Naive thymus-derived CD8-positive, alpha-beta T cell (primary cell): ENCODE measurements around the gene MFN2. TPM values are rescaled to one million over a fixed set of nuclear protein-coding genes. Genes with fewer than 3 reads are reported as not detected.
"Not testable (repeated sequence)": the region's sequence is repeated elsewhere in the genome, so short reads cannot be mapped to it uniquely, and the experiment has no call there.

Source experiments
- ATAC-seq, 2 donors: fragments of 150-1000 bp; cut with Tn5 transposase in 1 of 2; sonication (Bioruptor Pico), chemical (Tn5 transposase) in 1 of 2; 1 replicate in 1 of 2; 2 replicates in 1 of 2; pipeline ENCODE4 v1.10.0; 2021; ENCODE audit warnings: mild to moderate bottlenecking in 2 of 2, moderate library complexity in 2 of 2
- POLR2A ChIA-PET: fragments of 350-600 bp; sonication (Branson Sonifier 250); formaldehyde crosslinking; loops from one replicate; lab custom pipeline; 2021; ENCODE audit warnings: antibody characterized with exemption; lab: Charles Lee
- DNase-seq, 10 donors: peaks; one replicate each; pipeline versions ENCODE4 v3.0.0 to v3.0.0-alpha.2; 2020 to 2022
- H3K27ac Mint-ChIP-seq, 10 donors: one replicate each; pipeline ENCODE4 v1.8.0; 2020 to 2022; ENCODE audit warnings: mild to moderate bottlenecking in 10 of 10, mixed read lengths in 10 of 10, moderate library complexity in 4 of 10, inconsistent platforms in 1 of 10
- H3K27me3 Mint-ChIP-seq, 5 donors: one replicate each; pipeline ENCODE4 v1.8.0; 2021 to 2022; ENCODE audit warnings: mixed read lengths in 5 of 5
- H3K36me3 Mint-ChIP-seq, 3 donors: one replicate each; pipeline ENCODE4 v1.8.0; 2020 to 2022; ENCODE audit warnings: mixed read lengths in 3 of 3, mild to moderate bottlenecking in 2 of 3, inconsistent platforms in 1 of 3
- H3K4me1 Mint-ChIP-seq, 4 donors: one replicate each; pipeline ENCODE4 v1.8.0; 2021 to 2022; ENCODE audit warnings: mixed read lengths in 4 of 4
- H3K4me3 Mint-ChIP-seq, 10 donors: one replicate each; pipeline ENCODE4 v1.8.0; 2020 to 2022; ENCODE audit warnings: mild to moderate bottlenecking in 10 of 10, mixed read lengths in 10 of 10, moderate library complexity in 6 of 10, inconsistent platforms in 1 of 10
- H3K9me3 Mint-ChIP-seq, 9 donors: one replicate each; pipeline ENCODE4 v1.8.0; 2020 to 2022; ENCODE audit warnings: mixed read lengths in 9 of 9, mild to moderate bottlenecking in 3 of 9, inconsistent platforms in 1 of 9, moderate library complexity in 1 of 9
- polyA plus RNA-seq, 3 donors: library from polyadenylated mRNA; unstranded; fragments of 300-500 nt; fragmentation: Illumina TruSeq; gene quantifications; one replicate each; pipeline ENCODE4 v1.2.3, GENCODE V29; 2021
- total RNA-seq, 8 experiments: library from RNA in 2 of 8; stranded (reverse) in 2 of 8; gene quantifications; one replicate each; pipeline ENCODE4 v1.2.3 and lab custom pipeline; 2021 to 2026

MFN2 gene
- 10 to 100 TPM; 47.1 to 49.9 TPM for total RNA-seq
- polyA plus RNA-seq: 10 to 100 TPM; 29.1 to 38.0 (median 29.5) TPM
- total RNA-seq (lab: John Stamatoyannopoulos, UW): 70.1 to 163 (median 91.3) reads per million in 6 experiments

GRCh38 chr1:11979851-11980675 is at the start of gene MFN2:
Gene MFN2 (plus strand): TSS chr1:11980444. CDS start chr1:11989169, 8,725 bp downstream.
- Mint-ChIP-seq H3K27me3 (no peaks in the 10 kb centered on the region), H3K27ac (peak within 1 kb of the TSS; percentile 88 to 98 (median 95)), H3K36me3 (peaks cover 0 to 28% (median 9%) of the 10 kb centered on the region in 3 donors), H3K4me1 (peaks cover 26 to 57% (median 50%) of the 10 kb centered on the region in 4 donors), H3K4me3 (peak within 1 kb of the TSS; percentile 87 to 96 (median 93)), H3K9me3 (no peaks in the 10 kb centered on the region)
- POLR2A ChIA-PET: interaction anchor here (0.6 to 6.5 kb wide), 7 partner anchors 39 to 174 kb away, joined by 3 to 93 read pairs (median 6); partner anchors contain the start of genes CLCN6, KIAA2013, MIIP and MTHFR
- ATAC-seq: peak; percentile 92 to 93
- peak; percentile 87 to 96 (median 92) for DNase-seq

GRCh38 chr1:11930571-11931445 is 49.4 kb upstream of the MFN2 start:
- H3K4me1 Mint-ChIP-seq: peaks cover 0 to 18% (median 10%) of the 10 kb centered on the region in 4 donors
- H3K9me3 Mint-ChIP-seq: no peaks in the 10 kb centered on the region
- no peak overlapping the region for H3K4me3 Mint-ChIP-seq
- POLR2A ChIA-PET: interaction anchor here (0.6 to 3.3 kb wide), 2 partner anchors 22 to 70 kb away, joined by 7 to 17 read pairs; no protein-coding TSS in a partner anchor
- no peaks in the 10 kb centered on the region for H3K36me3 Mint-ChIP-seq
- H3K27me3 Mint-ChIP-seq: no peaks in the 10 kb centered on the region
- peak overlapping the region in 1 of 10 donors; percentile 19 for H3K27ac Mint-ChIP-seq
- ATAC-seq (no peak), DNase-seq (no peak)

- Mint-ChIP-seq H3K4me3 (peak overlapping the region in 1 of 10 donors; percentile 4), H3K36me3 (no peaks in the 10 kb centered on the region), H3K27me3 (no peaks in the 10 kb centered on the region), H3K4me1 (peaks cover 0 to 13% (median 3%) of the 10 kb centered on the region in 4 donors), H3K9me3 (no peaks in the 10 kb centered on the region), H3K27ac (no peak overlapping the region)
- no peak for DNase-seq
- no peak for ATAC-seq
- POLR2A ChIA-PET: interaction anchor here (3.3 kb wide), 1 partner anchor 23 kb away, joined by 17 read pairs; no protein-coding TSS in a partner anchor
These were observed 48.4 kb upstream of the MFN2 start for GRCh38 chr1:11931845-11932244.

- ATAC-seq (peak; percentile 99), DNase-seq (peak; percentile 60 to 90 (median 72))
- Mint-ChIP-seq H3K27me3 (no peaks in the 10 kb centered on the region), H3K27ac (peak within 1 kb of the TSS in 7 of 10 donors; percentile 41 to 82 (median 69)), H3K4me1 (peaks cover 0 to 10% (median 3%) of the 10 kb centered on the region in 4 donors), H3K36me3 (no peaks in the 10 kb centered on the region), H3K4me3 (peak within 1 kb of the TSS; percentile 74 to 90 (median 84)), H3K9me3 (no peaks in the 10 kb centered on the region)
- POLR2A ChIA-PET: interaction anchor here (0.6 to 2.4 kb wide), 4 partner anchors 20 to 198 kb away, joined by 3 to 32 read pairs (median 8); partner anchors contain the start of gene MFN2
These were observed 45.8 kb upstream of the MFN2 start, which contains the start of gene PLOD1 for GRCh38 chr1:11934302-11935056. Gene PLOD1 (plus strand): TSS chr1:11934717. CDS start chr1:11934780, 63 bp downstream.

- Mint-ChIP-seq H3K36me3 (no peaks in the 10 kb centered on the region), H3K27me3 (no peaks in the 10 kb centered on the region), H3K27ac (peak overlapping the region in 3 of 10 donors; percentile 49 to 73 (median 68)), H3K4me1 (peaks cover 0 to 10% (median 3%) of the 10 kb centered on the region in 4 donors), H3K4me3 (peak overlapping the region; percentile 74 to 90 (median 84)), H3K9me3 (no peaks in the 10 kb centered on the region)
- ATAC-seq (no peak), DNase-seq (no peak)
- POLR2A ChIA-PET: interaction anchor here (0.6 to 2.4 kb wide), 5 partner anchors 18 to 198 kb away, joined by 3 to 32 read pairs (median 5); partner anchors contain the start of gene MFN2
These were observed 45.2 kb upstream of the MFN2 start for GRCh38 chr1:11935057-11935412.

GRCh38 chr1:11935733-11936132 is 44.5 kb upstream of the MFN2 start:
- Mint-ChIP-seq H3K4me1 (peaks cover 0 to 10% (median 3%) of the 10 kb centered on the region in 4 donors), H3K4me3 (peak overlapping the region in 4 of 10 donors; percentile 4 to 30 (median 12))
- H3K27me3 Mint-ChIP-seq, H3K27ac Mint-ChIP-seq, DNase-seq, H3K9me3 Mint-ChIP-seq, ATAC-seq, H3K36me3 Mint-ChIP-seq: not testable (repeated sequence)
- POLR2A ChIA-PET: interaction anchor here (2.4 kb wide), 1 partner anchor 27 kb away, joined by 32 read pairs; no protein-coding TSS in a partner anchor

GRCh38 chr1:11938722-11939526 is 41.3 kb upstream of the MFN2 start:
- no peak overlapping the region for H3K4me3 Mint-ChIP-seq
- peaks cover 0 to 8% (median 3%) of the 10 kb centered on the region in 4 donors for H3K4me1 Mint-ChIP-seq
- POLR2A ChIA-PET: interaction anchor here (0.9 to 1.0 kb wide), 2 partner anchors 30 to 43 kb away, joined by 3 to 6 read pairs; no protein-coding TSS in a partner anchor
- H3K27me3 Mint-ChIP-seq: no peaks in the 10 kb centered on the region
- H3K9me3 Mint-ChIP-seq: no peaks in the 10 kb centered on the region
- DNase-seq (no peak), ATAC-seq (no peak)
- H3K36me3 Mint-ChIP-seq: no peaks in the 10 kb centered on the region
- peak overlapping the region in 1 of 10 donors; percentile 53 for H3K27ac Mint-ChIP-seq

GRCh38 chr1:11939794-11940193 is 40.5 kb upstream of the MFN2 start:
- POLR2A ChIA-PET, ATAC-seq, H3K27me3 Mint-ChIP-seq, H3K4me1 Mint-ChIP-seq, DNase-seq, H3K9me3 Mint-ChIP-seq, H3K36me3 Mint-ChIP-seq, H3K4me3 Mint-ChIP-seq, H3K27ac Mint-ChIP-seq: not testable (repeated sequence)

GRCh38 chr1:11940260-11940921 is 39.9 kb upstream of the MFN2 start:
- ATAC-seq: no peak
- no peak overlapping the region for H3K27ac Mint-ChIP-seq
- H3K4me3 Mint-ChIP-seq: no peak overlapping the region
- POLR2A ChIA-PET: no interaction called here
- H3K36me3 Mint-ChIP-seq: no peaks in the 10 kb centered on the region
- no peaks in the 10 kb centered on the region for H3K27me3 Mint-ChIP-seq
- no peaks in the 10 kb centered on the region for H3K4me1 Mint-ChIP-seq
- no peak for DNase-seq
- H3K9me3 Mint-ChIP-seq: no peaks in the 10 kb centered on the region

GRCh38 chr1:11942280-11942679 is 38.0 kb upstream of the MFN2 start:
- ATAC-seq (no peak), DNase-seq (no peak)
- POLR2A ChIA-PET: no interaction called here
- Mint-ChIP-seq H3K4me1 (no peaks in the 10 kb centered on the region), H3K4me3 (no peak overlapping the region), H3K36me3 (no peaks in the 10 kb centered on the region), H3K27me3 (no peaks in the 10 kb centered on the region), H3K9me3 (no peaks in the 10 kb centered on the region), H3K27ac (no peak overlapping the region)
